Left kidney (tissue), 2 donors: ENCODE measurements around the gene CPT2. TPM values are rescaled to one million over a fixed set of nuclear protein-coding genes. Genes with fewer than 3 reads are reported as not detected.

Experiments used
- DNase-seq: peaks from one replicate; pipeline ENCODE4 v3.0.0-alpha.2; 2013
- polyA plus RNA-seq: library from polyadenylated mRNA; unstranded; fragments of 120-200 nt; gene quantifications from one replicate; pipeline ENCODE4 v1.2.1, GENCODE V29; 2013; ENCODE audit not compliant: insufficient read length

The CPT2 gene
- polyA plus RNA-seq, 1 donor, result 28.9 TPM

- DNase-seq, result no peak
These were observed 64.1 kb downstream of the CPT2 start for GRCh38 chr1:53260631-53261247.

DNA sequence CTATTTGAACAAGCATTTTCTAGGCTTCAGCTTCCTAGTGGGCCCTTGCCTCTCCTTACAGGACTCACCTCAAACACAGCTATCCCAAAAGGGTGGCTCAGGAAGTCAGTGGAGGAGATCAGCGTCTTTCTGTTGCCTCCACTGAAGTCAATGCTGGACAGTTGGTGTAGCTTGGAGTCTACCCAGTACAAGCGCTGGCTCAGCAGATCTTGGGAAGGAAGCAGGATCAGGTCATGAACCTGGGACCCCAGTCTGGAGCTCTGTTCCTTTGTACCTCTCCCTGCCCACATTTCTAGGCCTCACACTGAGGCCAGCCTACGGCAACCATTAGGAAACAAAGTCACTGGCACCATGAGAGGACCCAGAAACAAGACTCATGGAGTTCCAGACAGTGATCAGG lies 65.4 kb downstream of the CPT2 start:
- DNase-seq, result no peak

Other genes starting within 250 kb of the CPT2 start
- gene PODN, start 134.6 kb upstream of the CPT2 start, polyA plus RNA-seq, result 2.0 TPM
- 0.05 TPM for gene SLC1A7, start 54.2 kb upstream of the CPT2 start, polyA plus RNA-seq
- gene CZIB, start 23.8 kb downstream of the CPT2 start, polyA plus RNA-seq, result 93.5 TPM
- 94.0 TPM for gene MAGOH, start 41.7 kb downstream of the CPT2 start, polyA plus RNA-seq
- 6.9 TPM for gene LRP8, start 131.2 kb downstream of the CPT2 start, polyA plus RNA-seq